SK-N-MC (cell line): ENCODE data around the gene SLC28A3.

Experiments used
- EZH2 ChIP-seq: fragments of 200-600 bp; sonication (generic); IDR thresholded peaks from one replicate; pipeline ENCODE4 v1.6.1; 2017; ENCODE audit warnings: antibody characterized with exemption
- FOXP2 ChIP-seq: optimal IDR thresholded peaks from 2 replicates; pipeline ENCODE3; 2011; ENCODE audit warnings: mild to moderate bottlenecking, moderate library complexity; ENCODE audit not compliant: insufficient read depth; ENCODE audit errors: extremely low read length, control extremely low read depth
- POLR2AphosphoS5 ChIP-seq: IDR thresholded peaks from 2 replicates; pipeline ENCODE4 v1.6.1; 2012; ENCODE audit warnings: mild to moderate bottlenecking, low read depth, low read length, borderline replicate concordance

GRCh38 chr9:84254972-84255371 lies 85.6 kb downstream of the SLC28A3 start:
- TF ChIP-seq EZH2, result no peak
- TF ChIP-seq POLR2AphosphoS5, result no peak
- no peak for TF ChIP-seq FOXP2
